H9 (cell line): Measurements from ENCODE around the gene ZNF70. TPM values are rescaled to one million over a fixed set of nuclear protein-coding genes. Genes with fewer than 3 reads are reported as not detected.
A peak's percentile ranks its signal among the peaks of the same experiment; 100 is the strongest.
"Not testable (repeated sequence)": the region's sequence is repeated elsewhere in the genome, so short reads cannot be mapped to it uniquely, and the experiment has no call there.

ENCODE experiments used
- DNase-seq: peaks from one replicate; pipeline ENCODE4 v3.0.0-alpha.2; 2017
- H2AFZ ChIP-seq: one replicate; pipeline ENCODE4 v1.6.1; 2013; ENCODE audit warnings: mild to moderate bottlenecking, low read length, control low read depth, moderate library complexity
- H2AK5ac ChIP-seq: 2 replicates; pipeline ENCODE4 v1.6.1; 2013; ENCODE audit warnings: low read length, control low read depth, mixed read lengths; ENCODE audit not compliant: insufficient read length
- H2BK120ac ChIP-seq: one replicate; pipeline ENCODE4 v1.6.1; 2013; ENCODE audit warnings: low read depth, mild to moderate bottlenecking, low read length, control low read depth, inconsistent platforms; ENCODE audit not compliant: poor library complexity, severe bottlenecking
- H2BK12ac ChIP-seq: 2 replicates; pipeline ENCODE4 v1.6.1; 2013; ENCODE audit warnings: low read length, control low read depth, mixed read lengths, low read depth; ENCODE audit not compliant: insufficient read length
- H2BK15ac ChIP-seq: 2 replicates; pipeline ENCODE4 v1.6.1; 2013; ENCODE audit warnings: low read depth, low read length, control low read depth
- H2BK20ac ChIP-seq: one replicate; pipeline ENCODE4 v1.6.1; 2013; ENCODE audit warnings: low read depth, mild to moderate bottlenecking, low read length, control low read depth, inconsistent platforms; ENCODE audit not compliant: poor library complexity, severe bottlenecking
- H2BK5ac ChIP-seq: 2 replicates; pipeline ENCODE4 v1.6.1; 2013; ENCODE audit warnings: low read length, control low read depth, mixed read lengths; ENCODE audit not compliant: insufficient read length
- H3K14ac ChIP-seq: 2 replicates; pipeline ENCODE4 v1.6.1; 2013; ENCODE audit warnings: low read length, control low read depth; ENCODE audit not compliant: insufficient read depth
- H3K18ac ChIP-seq: 2 replicates; pipeline ENCODE4 v1.6.1; 2013; ENCODE audit warnings: low read depth, mild to moderate bottlenecking, mixed read lengths, low read length, control low read depth; ENCODE audit not compliant: insufficient read length
- H3K23ac ChIP-seq: 2 replicates; pipeline ENCODE4 v1.6.1; 2013; ENCODE audit warnings: low read length, control low read depth, mixed read lengths, low read depth; ENCODE audit not compliant: insufficient read length
- H3K23me2 ChIP-seq: 2 replicates; pipeline ENCODE4 v1.6.1; 2013; ENCODE audit warnings: low read depth, mild to moderate bottlenecking, mixed read lengths, low read length, control low read depth; ENCODE audit not compliant: insufficient read length, poor library complexity, severe bottlenecking
- H3K27ac ChIP-seq: 2 replicates; pipeline ENCODE4 v1.5.1; 2013; ENCODE audit warnings: low read length, control low read depth, mixed read lengths, low read depth; ENCODE audit not compliant: insufficient read length
- H3K27me3 ChIP-seq: 2 replicates; pipeline ENCODE4 v1.6.1; 2013; ENCODE audit warnings: low read length, control low read depth, inconsistent platforms; ENCODE audit not compliant: insufficient read depth
- H3K4ac ChIP-seq: 2 replicates; pipeline ENCODE4 v1.6.1; 2013; ENCODE audit warnings: low read depth, mild to moderate bottlenecking, control low read depth, inconsistent platforms, low read length, moderate library complexity
- H3K4me1 ChIP-seq: 2 replicates; pipeline ENCODE4 v1.6.1; 2013; ENCODE audit warnings: low read length, control low read depth, inconsistent platforms; ENCODE audit not compliant: insufficient read depth
- H3K4me2 ChIP-seq: 2 replicates; pipeline ENCODE4 v1.6.1; 2013; ENCODE audit warnings: low read length, control low read depth, mixed read lengths; ENCODE audit not compliant: insufficient read length, insufficient read depth
- H3K56ac ChIP-seq: 2 replicates; pipeline ENCODE4 v1.6.1; 2013; ENCODE audit warnings: low read depth, mild to moderate bottlenecking, mixed read lengths, low read length, control low read depth; ENCODE audit not compliant: insufficient read length
- H3K79me1 ChIP-seq: 2 replicates; pipeline ENCODE4 v1.6.1; 2013; ENCODE audit warnings: low read depth, mild to moderate bottlenecking, moderate library complexity, low read length, control low read depth, inconsistent platforms; ENCODE audit not compliant: insufficient read depth, poor library complexity, severe bottlenecking
- H3K79me2 ChIP-seq: 2 replicates; pipeline ENCODE4 v1.6.1; 2013; ENCODE audit warnings: low read length, control low read depth, inconsistent platforms; ENCODE audit not compliant: insufficient read depth
- H3K9ac ChIP-seq: 2 replicates; pipeline ENCODE4 v1.6.1; 2013; ENCODE audit warnings: low read length, control low read depth, mixed read lengths; ENCODE audit not compliant: insufficient read length; ENCODE audit errors: extremely low read depth
- H3K9me3 ChIP-seq: one replicate; pipeline ENCODE4 v1.6.1; 2013; ENCODE audit warnings: low read depth, low read length, inconsistent platforms; ENCODE audit not compliant: control insufficient read depth
- H3T11ph ChIP-seq: one replicate; pipeline ENCODE4 v1.6.1; 2013; ENCODE audit warnings: mild to moderate bottlenecking, low read length, control low read depth, inconsistent platforms
- H4K20me1 ChIP-seq: one replicate; pipeline ENCODE4 v1.6.1; 2013; ENCODE audit not compliant: control insufficient read depth, insufficient read length, insufficient read depth
- H4K5ac ChIP-seq: 2 replicates; pipeline ENCODE4 v1.6.1; 2013; ENCODE audit warnings: low read depth, mild to moderate bottlenecking, mixed read lengths, low read length, control low read depth; ENCODE audit not compliant: insufficient read length
- H4K8ac ChIP-seq: replicated peaks from 2 replicates; pipeline ENCODE4 v1.6.1; 2013; ENCODE audit warnings: low read length, control low read depth, mixed read lengths, low read depth; ENCODE audit not compliant: insufficient read length
- H4K91ac ChIP-seq: 2 replicates; pipeline ENCODE4 v1.6.1; 2013; ENCODE audit warnings: low read depth, mild to moderate bottlenecking, moderate library complexity, mixed read lengths, low read length, control low read depth; ENCODE audit not compliant: insufficient read length
- H3K27ac Mint-ChIP-seq, 3 experiments: 2 replicates in 2 of 3; 3 replicates in 1 of 3; pipeline ENCODE4 v1.8.0; 2020 to 2021; ENCODE audit warnings: mixed read lengths in 3 of 3, mild to moderate bottlenecking in 1 of 3, moderate library complexity in 1 of 3
- H3K27me3 Mint-ChIP-seq: 2 replicates; pipeline ENCODE4 v1.8.0; 2021; ENCODE audit warnings: low read depth, mild to moderate bottlenecking, moderate library complexity, mixed read lengths
- H3K36me3 Mint-ChIP-seq, 3 experiments: 2 replicates in 2 of 3; 3 replicates in 1 of 3; pipeline ENCODE4 v1.8.0; 2020 to 2021; ENCODE audit warnings: low read depth in 3 of 3, mixed read lengths in 3 of 3; ENCODE audit not compliant: insufficient read depth in 1 of 3
- H3K4me1 Mint-ChIP-seq, 2 experiments: 2 replicates each; pipeline ENCODE4 v1.8.0; 2020; ENCODE audit warnings: mixed read lengths in 2 of 2
- H3K4me3 Mint-ChIP-seq, 2 experiments: 2 replicates in 1 of 2; 3 replicates in 1 of 2; pipeline ENCODE4 v1.8.0; 2020 to 2021; ENCODE audit warnings: mild to moderate bottlenecking in 2 of 2, mixed read lengths in 2 of 2, moderate library complexity in 1 of 2
- H3K9me3 Mint-ChIP-seq, 2 experiments: 2 replicates in 1 of 2; 3 replicates in 1 of 2; pipeline ENCODE4 v1.8.0; 2020; ENCODE audit warnings: mild to moderate bottlenecking in 2 of 2, mixed read lengths in 2 of 2, moderate library complexity in 1 of 2
- WGBS: extraction: QIAGEN DNeasy Blood & Tissue Kit; methylation state at CpG from one replicate; pipeline ENCODE4 v1.1.7; 2013; ENCODE audit warnings: missing lambda C conversion rate, low lambda C conversion rate, mixed read lengths; ENCODE audit not compliant: insufficient read length; ENCODE audit errors: extremely low coverage; 5-methylcytosine and 5-hydroxymethylcytosine counted together
- total RNA-seq: library from RNA; stranded (reverse); gene quantifications from 2 replicates; pipeline ENCODE4 v1.2.1, GENCODE V29; 2021
- TF ChIP-seq, protein P1 (sequence below): fragments of 200-600 bp; sonication (generic); conservative IDR thresholded peaks from 3 replicates; pipeline ENCODE4 v1.8.0; 2021; ENCODE audit warnings: antibody characterized with exemption, mild to moderate bottlenecking

The ZNF70 gene
- total RNA-seq, 1 experiment from 2014 or later = 3.5 TPM

DNA sequence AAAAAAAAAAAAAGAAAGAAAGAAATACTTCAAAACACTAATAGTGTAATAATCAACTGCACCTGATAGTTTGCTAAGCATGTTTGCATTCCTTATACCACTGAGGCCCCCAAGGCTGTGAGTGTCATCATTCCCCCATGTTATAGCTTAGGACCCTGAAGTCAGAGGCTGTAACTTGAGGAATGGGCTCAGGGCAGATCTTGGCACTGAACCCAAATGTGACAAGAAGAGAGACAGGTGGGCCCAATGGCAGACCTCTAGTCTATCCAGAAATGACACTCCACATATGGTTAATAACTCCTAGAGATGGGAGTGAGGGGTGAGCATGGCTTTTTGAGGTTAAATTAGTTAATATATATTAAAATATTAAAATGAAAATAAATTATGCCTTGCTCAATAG is 13.2 kb downstream of the ZNF70 start:
- no peaks in the 10 kb centered on the region for H3K79me2 ChIP-seq
- H3K14ac ChIP-seq = no peak overlapping the region
- H2AK5ac ChIP-seq = no peak overlapping the region
- no peak overlapping the region for H4K91ac ChIP-seq
- no peak overlapping the region for H3K18ac ChIP-seq
- no peaks in the 10 kb centered on the region for H3K9me3 ChIP-seq
- H3K4me3 Mint-ChIP-seq = no peak overlapping the region
- H3K4me1 Mint-ChIP-seq = peaks cover 0 to 3% of the 10 kb centered on the region in 2 experiments; a peak in 1 of 4 replicates
- no peaks in the 10 kb centered on the region for H3K27me3 ChIP-seq
- no peak overlapping the region for H3K27ac Mint-ChIP-seq
- no peak overlapping the region for H3K56ac ChIP-seq
- H3K79me1 ChIP-seq = no peaks in the 10 kb centered on the region
- no peak for DNase-seq
- no peak overlapping the region for H3T11ph ChIP-seq
- H3K4ac ChIP-seq = no peak overlapping the region
- no peak overlapping the region for H3K4me2 ChIP-seq
- H2BK12ac ChIP-seq = no peak overlapping the region
- H2BK120ac ChIP-seq = no peak overlapping the region
- no peaks in the 10 kb centered on the region for H4K20me1 ChIP-seq
- no peaks in the 10 kb centered on the region for H3K9me3 Mint-ChIP-seq
- H3K36me3 Mint-ChIP-seq = no peaks in the 10 kb centered on the region; a peak in 2 of 7 replicates
- no peak overlapping the region for H2BK20ac ChIP-seq
- no peak overlapping the region for H2BK5ac ChIP-seq
- no peak overlapping the region for H2AFZ ChIP-seq
- no peak overlapping the region for H4K8ac ChIP-seq
- no peaks in the 10 kb centered on the region for H3K4me1 ChIP-seq
- H3K9ac ChIP-seq = no peak overlapping the region
- no peak overlapping the region for H2BK15ac ChIP-seq
- no peak overlapping the region for H4K5ac ChIP-seq
- TF ChIP-seq, protein P1, sequence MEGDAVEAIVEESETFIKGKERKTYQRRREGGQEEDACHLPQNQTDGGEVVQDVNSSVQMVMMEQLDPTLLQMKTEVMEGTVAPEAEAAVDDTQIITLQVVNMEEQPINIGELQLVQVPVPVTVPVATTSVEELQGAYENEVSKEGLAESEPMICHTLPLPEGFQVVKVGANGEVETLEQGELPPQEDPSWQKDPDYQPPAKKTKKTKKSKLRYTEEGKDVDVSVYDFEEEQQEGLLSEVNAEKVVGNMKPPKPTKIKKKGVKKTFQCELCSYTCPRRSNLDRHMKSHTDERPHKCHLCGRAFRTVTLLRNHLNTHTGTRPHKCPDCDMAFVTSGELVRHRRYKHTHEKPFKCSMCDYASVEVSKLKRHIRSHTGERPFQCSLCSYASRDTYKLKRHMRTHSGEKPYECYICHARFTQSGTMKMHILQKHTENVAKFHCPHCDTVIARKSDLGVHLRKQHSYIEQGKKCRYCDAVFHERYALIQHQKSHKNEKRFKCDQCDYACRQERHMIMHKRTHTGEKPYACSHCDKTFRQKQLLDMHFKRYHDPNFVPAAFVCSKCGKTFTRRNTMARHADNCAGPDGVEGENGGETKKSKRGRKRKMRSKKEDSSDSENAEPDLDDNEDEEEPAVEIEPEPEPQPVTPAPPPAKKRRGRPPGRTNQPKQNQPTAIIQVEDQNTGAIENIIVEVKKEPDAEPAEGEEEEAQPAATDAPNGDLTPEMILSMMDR = no peak
- peaks cover 7% of the 10 kb centered on the region for H3K27me3 Mint-ChIP-seq
- H3K23me2 ChIP-seq = no peaks in the 10 kb centered on the region
- no peak overlapping the region for H3K23ac ChIP-seq
- no peak overlapping the region for H3K27ac ChIP-seq

DNA sequence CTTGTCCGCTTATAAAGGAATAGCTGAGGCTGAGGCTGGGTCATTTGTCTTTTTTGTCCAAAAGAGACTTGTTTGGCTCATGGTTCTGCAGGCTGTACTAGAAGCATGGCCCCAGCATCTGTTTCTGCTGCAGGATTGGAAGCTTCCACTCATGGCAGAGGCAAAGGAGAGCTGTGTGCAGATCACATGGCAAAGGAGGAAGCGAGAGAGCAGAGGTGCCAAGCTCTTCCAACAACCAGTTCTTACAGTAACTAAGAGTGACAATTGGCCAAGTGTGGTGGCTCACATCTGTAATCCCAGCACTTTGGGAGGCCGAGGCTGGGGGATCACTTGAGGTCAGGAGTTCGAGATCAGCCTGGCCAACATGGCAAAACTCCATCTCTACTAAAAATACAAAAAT is 22.8 kb downstream of the ZNF70 start:
- H2AK5ac ChIP-seq, DNase-seq, H4K8ac ChIP-seq, H3K27ac ChIP-seq, H4K5ac ChIP-seq, H2BK20ac ChIP-seq, H3K4me3 Mint-ChIP-seq, H3K18ac ChIP-seq, H2BK15ac ChIP-seq, H3K14ac ChIP-seq, H3K4me1 Mint-ChIP-seq, H3K9me3 ChIP-seq, H3K27me3 ChIP-seq, H2BK5ac ChIP-seq, H3K36me3 Mint-ChIP-seq, H3K23ac ChIP-seq, H2BK12ac ChIP-seq, H3K56ac ChIP-seq, H4K91ac ChIP-seq, H2AFZ ChIP-seq, H3T11ph ChIP-seq, H3K4ac ChIP-seq, H3K79me1 ChIP-seq, H3K9me3 Mint-ChIP-seq, H4K20me1 ChIP-seq, H3K23me2 ChIP-seq, H3K4me1 ChIP-seq, H2BK120ac ChIP-seq, H3K9ac ChIP-seq, H3K79me2 ChIP-seq, H3K4me2 ChIP-seq: not testable (repeated sequence)
- Mint-ChIP-seq H3K27me3 (peaks cover 16% of the 10 kb centered on the region), H3K27ac (peak overlapping the region in 1 of 3 experiments; percentile 74; a peak in 1 of 7 replicates)
- no CpG with 5 or more reads among the region's 4 CpGs for WGBS
